Stimulated activated CD8-positive, alpha-beta memory T cell treated with anti-CD3 and anti-CD28 coated beads, Interleukin-4, amount 100 ng/mL, for 48 hours (primary cell): ENCODE data around the gene CREBBP.
A peak's percentile ranks its signal among the peaks of the same experiment; 100 is the strongest.

Experiments used
- DNase-seq: peaks from one replicate; pipeline ENCODE4 v3.0.0-alpha.2; 2020

CREBBP gene

GRCh38 chr16:3879258-3879886 is 1.1 kb downstream of the CREBBP start:
- peak; percentile 43 for DNase-seq

GRCh38 chr16:3878610-3879009 is 1.9 kb downstream of the CREBBP start:
- DNase-seq: no peak

- DNase-seq: no peak
Measured at GRCh38 chr16:3876695-3877094, 3.8 kb downstream of the CREBBP start.

- DNase-seq: no peak
Measured at GRCh38 chr16:3876160-3876559, 4.4 kb downstream of the CREBBP start.

- DNase-seq: no peak
Measured at GRCh38 chr16:3874794-3875692, 5.5 kb downstream of the CREBBP start.

GRCh38 chr16:3874242-3874641 is 6.3 kb downstream of the CREBBP start:
- DNase-seq: no peak

GRCh38 chr16:3873482-3874173 is 6.9 kb downstream of the CREBBP start:
- DNase-seq: no peak

- DNase-seq: no peak
Measured at GRCh38 chr16:3872216-3872895, 8.2 kb downstream of the CREBBP start.

GRCh38 chr16:3868967-3869366 is 11.5 kb downstream of the CREBBP start:
- DNase-seq: no peak

- no peak for DNase-seq
Measured at GRCh38 chr16:3868556-3868955, 12.0 kb downstream of the CREBBP start.

- DNase-seq: no peak
Measured at GRCh38 chr16:3866703-3867431, 13.6 kb downstream of the CREBBP start.

- no peak for DNase-seq
Measured at GRCh38 chr16:3865241-3865640, 15.3 kb downstream of the CREBBP start.

- no peak for DNase-seq
Measured at GRCh38 chr16:3864562-3864961, 16.0 kb downstream of the CREBBP start.

- no peak for DNase-seq
Measured at GRCh38 chr16:3863587-3863986, 16.9 kb downstream of the CREBBP start.

- DNase-seq: no peak
Measured at GRCh38 chr16:3861808-3862451, 18.6 kb downstream of the CREBBP start.

GRCh38 chr16:3859889-3860288 is 20.6 kb downstream of the CREBBP start:
- no peak for DNase-seq

GRCh38 chr16:3858801-3859200 is 21.7 kb downstream of the CREBBP start:
- DNase-seq: no peak

GRCh38 chr16:3857189-3858043 is 23.1 kb downstream of the CREBBP start:
- no peak for DNase-seq

- DNase-seq: no peak
Measured at GRCh38 chr16:3856367-3857141, 24.0 kb downstream of the CREBBP start.
